GM12875 (cell line): Measurements from ENCODE around the gene PCGF2.
"Not testable (repeated sequence)": the region's sequence is repeated elsewhere in the genome, so short reads cannot be mapped to it uniquely, and the experiment has no call there.

ENCODE experiments used
- H3K4me3 ChIP-seq: one replicate; pipeline ENCODE4 v1.5.1; 2011; ENCODE audit warnings: low read depth, low read length, control low read depth
- TF ChIP-seq, protein P1 (sequence below): IDR thresholded peaks from 2 replicates; pipeline ENCODE4 v1.5.1; 2011; ENCODE audit warnings: low read depth, mild to moderate bottlenecking, control low read depth, inconsistent platforms, low read length, moderate library complexity, borderline replicate concordance; ENCODE audit not compliant: insufficient read depth

Gene PCGF2

DNA sequence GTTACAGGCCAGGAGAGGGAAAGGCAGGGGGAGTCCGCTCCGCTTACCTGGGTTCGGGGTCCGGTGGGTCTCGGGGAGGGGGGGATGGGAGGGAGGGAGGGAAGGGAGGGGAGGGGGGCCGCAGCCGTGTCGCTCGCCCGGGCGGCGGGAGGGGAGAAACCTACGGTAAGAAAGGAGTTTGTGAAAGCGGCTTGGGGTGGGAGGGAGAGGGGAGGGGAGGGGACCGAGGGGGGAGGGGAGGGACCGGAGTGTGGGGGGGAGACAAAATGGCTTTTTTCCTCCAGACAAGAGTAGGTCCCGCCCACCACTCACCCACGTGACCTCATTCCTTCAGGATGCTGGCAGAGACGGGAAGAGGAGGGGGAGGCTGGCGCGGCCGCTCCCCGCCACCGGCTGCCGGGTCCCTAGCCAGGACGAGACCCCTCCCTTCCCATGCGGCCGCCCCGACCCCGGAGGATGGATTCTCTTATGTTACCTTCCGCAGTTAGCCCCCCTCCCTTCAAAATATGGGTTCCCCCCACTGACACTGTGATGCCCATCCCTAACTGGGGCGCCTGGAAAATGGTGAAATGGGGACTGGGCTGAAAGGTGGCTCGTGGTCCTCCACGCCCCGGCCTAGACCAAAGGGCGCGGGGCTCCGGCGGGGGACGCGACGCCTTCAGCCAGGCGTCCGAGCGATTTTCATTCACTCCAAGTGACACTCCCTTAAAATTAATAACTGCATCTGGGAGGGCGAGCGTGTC lies at the start of gene PCGF2:
Gene PCGF2, minus strand, starts transcription at position 188 of the 743 bp plus-strand sequence. CDS start 7,934 bp downstream, outside the sequence.
- TF ChIP-seq, protein P1, sequence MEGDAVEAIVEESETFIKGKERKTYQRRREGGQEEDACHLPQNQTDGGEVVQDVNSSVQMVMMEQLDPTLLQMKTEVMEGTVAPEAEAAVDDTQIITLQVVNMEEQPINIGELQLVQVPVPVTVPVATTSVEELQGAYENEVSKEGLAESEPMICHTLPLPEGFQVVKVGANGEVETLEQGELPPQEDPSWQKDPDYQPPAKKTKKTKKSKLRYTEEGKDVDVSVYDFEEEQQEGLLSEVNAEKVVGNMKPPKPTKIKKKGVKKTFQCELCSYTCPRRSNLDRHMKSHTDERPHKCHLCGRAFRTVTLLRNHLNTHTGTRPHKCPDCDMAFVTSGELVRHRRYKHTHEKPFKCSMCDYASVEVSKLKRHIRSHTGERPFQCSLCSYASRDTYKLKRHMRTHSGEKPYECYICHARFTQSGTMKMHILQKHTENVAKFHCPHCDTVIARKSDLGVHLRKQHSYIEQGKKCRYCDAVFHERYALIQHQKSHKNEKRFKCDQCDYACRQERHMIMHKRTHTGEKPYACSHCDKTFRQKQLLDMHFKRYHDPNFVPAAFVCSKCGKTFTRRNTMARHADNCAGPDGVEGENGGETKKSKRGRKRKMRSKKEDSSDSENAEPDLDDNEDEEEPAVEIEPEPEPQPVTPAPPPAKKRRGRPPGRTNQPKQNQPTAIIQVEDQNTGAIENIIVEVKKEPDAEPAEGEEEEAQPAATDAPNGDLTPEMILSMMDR: no peak
- H3K4me3 ChIP-seq: peak within 1 kb of the TSS; percentile 61

DNA sequence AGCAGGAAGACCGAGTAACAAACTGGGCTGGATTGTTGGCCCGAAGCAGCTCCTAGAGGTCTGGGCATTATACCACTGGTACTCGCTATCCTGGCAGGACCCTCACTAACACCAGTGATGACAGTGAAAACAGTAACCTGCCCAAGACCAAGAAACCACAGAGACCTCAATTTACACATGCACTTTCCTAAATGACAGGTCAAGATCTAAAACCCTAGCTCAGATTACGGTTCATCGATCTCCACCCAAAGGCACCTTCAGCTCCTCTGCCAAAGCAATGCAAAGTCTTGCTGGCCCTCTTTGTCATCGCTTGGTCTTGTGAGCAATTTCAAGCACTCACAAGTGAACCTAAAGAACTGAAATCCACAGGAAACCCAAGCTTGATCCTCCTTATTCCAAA lies 49.7 kb upstream of the PCGF2 start:
- no peak overlapping the region for H3K4me3 ChIP-seq
- TF ChIP-seq, protein P1: no peak

DNA sequence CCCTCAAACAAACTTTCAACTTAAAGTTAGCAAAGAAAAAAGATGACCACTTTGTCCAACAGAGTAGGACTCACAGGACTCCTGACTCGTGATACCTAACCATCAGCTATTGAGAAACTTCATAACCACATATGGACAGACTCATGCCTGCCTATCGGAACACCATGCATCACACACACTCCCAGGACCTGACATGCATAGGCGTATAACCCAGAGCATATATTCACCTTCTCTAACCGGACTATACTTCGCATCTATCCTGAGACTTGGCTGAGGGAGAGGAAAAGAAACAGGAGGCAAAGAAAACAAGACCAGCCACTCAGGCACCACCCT lies 49.0 kb upstream of the PCGF2 start:
- no peak overlapping the region for H3K4me3 ChIP-seq
- TF ChIP-seq, protein P1: no peak

DNA sequence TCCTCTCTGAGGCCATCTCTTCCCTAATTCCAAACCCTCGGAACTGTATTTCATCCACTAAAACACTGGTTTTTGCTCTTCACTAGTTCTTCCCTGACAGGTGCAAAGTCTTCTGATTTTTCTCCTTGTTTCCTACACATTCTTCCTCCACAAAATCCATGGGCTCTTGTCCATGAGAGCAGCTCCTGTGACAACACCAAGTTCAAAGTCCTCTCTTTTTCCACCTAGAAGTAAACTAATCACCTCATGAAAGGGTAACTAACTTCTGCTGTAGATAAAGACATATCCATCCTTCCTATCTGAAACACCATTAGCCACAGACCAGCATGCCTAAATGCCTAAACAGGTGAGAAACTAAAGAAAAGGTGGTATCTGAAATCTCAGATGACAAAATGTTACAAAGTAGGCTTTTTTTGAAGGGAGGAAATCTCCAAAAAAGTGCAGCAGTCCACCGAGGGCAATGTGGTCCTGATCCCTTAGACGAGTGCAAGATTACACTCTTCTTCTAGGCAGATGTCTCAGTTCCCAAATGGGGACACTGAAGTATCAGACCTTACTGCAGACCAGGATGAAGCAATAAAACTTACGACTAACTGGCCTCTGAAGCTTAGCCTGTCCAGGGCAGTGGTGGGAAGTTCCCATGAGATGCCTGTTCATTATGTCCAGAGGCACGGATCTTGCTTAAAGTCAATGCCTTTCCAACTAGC lies 48.5 kb upstream of the PCGF2 start:
- no peak overlapping the region for H3K4me3 ChIP-seq
- TF ChIP-seq, protein P1: no peak

DNA sequence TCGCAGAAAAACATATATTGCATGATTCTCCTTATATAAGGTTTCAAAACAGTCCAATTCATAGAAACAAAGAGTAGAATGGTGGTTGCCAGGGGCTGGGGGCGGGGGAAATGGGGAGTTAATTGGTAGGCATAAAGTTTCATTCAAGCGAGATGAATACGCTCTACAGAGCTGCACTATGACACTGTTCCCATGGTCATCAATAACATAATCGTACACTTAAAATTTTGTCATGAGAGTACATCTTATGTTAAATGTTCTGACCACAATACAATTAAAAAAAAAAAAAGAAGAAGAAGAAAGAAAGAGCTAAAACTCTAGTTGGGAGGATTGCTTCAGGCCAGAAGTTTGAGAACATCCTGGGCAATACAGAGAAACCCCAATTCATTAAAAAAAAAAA lies 46.1 kb upstream of the PCGF2 start:
- H3K4me3 ChIP-seq: no peak overlapping the region
- TF ChIP-seq, protein P1: no peak

DNA sequence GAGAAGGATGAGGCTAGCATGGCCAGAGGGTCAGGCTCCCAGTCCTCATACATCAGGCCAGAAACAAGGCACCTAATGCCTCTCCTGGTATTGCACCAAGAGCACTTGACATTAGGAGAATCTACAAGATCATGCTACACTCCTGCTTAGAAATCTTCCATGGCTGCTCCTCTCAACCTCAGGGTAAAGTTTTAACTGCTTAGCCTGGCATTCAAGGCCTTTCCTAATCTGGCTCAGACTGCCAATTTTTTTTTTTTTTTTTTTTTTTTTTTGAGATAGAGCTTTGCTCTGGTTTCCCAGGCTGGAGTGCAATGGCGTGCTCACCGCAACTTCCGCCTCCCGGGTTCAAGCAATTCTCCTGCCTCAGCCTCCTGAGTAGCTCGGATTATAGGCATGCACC lies 43.0 kb upstream of the PCGF2 start:
- no peak overlapping the region for H3K4me3 ChIP-seq
- TF ChIP-seq, protein P1: no peak

DNA sequence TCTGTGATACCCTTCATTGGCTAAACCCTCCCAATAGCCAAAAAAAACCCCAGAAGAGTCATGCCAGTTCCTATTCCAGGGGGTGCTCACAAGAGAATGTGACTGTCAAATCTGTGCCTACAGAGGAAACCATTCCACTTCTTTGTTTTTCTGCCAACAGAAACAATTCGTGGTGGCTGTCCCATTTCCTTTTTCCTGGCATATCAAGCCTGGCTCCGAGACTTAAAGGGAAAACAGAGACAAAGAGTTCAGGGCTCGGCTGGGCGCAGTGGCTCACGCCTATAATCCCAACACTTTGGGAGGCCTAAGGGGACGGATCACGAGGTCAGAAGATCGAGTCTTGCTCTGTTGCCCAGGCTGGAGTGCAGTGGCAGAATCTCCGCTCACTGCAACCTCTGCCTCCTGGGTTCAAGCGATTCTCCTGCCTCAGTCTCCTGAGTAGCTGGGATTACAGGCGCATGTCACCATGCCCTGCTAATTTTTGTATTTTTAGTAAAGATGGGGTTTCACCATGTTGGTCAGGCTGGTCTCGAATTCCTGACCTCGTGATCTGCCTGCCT lies 42.1 kb upstream of the PCGF2 start:
- H3K4me3 ChIP-seq: not testable (repeated sequence)
